ENCODE data around the gene LTBP2. TPM values are rescaled to one million over a fixed set of nuclear protein-coding genes. Genes with fewer than 3 reads are reported as not detected.

The LTBP2 gene
- total RNA-seq, 1 experiment from 2014 or later = 1.5 TPM

DNA sequence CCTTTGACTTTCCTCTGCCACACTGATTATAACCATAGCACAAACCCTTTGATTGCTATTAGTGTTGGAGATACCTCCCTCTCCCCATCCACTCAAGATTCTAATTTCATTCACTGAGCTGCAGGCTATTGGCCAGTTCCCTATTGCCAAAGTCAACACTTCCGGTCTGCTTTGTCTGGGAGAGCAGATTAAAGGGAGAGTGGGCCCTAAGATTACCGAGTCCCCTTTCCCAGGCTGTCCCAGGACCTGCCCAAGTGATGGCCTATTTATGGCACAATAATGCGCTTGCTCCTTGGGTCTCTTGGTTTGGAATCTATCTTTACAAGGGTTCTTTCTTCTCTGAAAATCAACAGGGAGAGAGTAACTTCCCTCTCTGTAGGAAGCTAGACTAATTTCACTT is 42.9 kb upstream of the LTBP2 start:
- H3K4me2 ChIP-seq (ENCODE audit: low read length) = no peak overlapping the region

More for the DNA sequence above, 42.9 kb upstream of the LTBP2 start:
- Histone ChIP-seq H3K27ac (ENCODE audit: low read depth, low read length) (no peak overlapping the region), H3K27me3 (ENCODE audit: insufficient read depth, low read length) (no peaks in the 10 kb centered on the region), H3K4me1 (ENCODE audit: control insufficient read depth in 1 of 2, insufficient read depth in 2 of 2, low read length in 2 of 2) (no peaks in the 10 kb centered on the region), H3K9me2 (ENCODE audit: insufficient read depth) (no peaks in the 10 kb centered on the region), H3K4me3 (replicated peaks in 1 of 2; ENCODE audit: low read depth in 1 of 2, low read length in 2 of 2) (no peak overlapping the region), H3K79me2 (ENCODE audit: insufficient read depth, low read length) (no peaks in the 10 kb centered on the region), H2AFZ (ENCODE audit: low read depth, low read length, poor library complexity, severe bottlenecking) (no peak overlapping the region), H3K36me3 (ENCODE audit: control insufficient read depth in 1 of 2, insufficient read depth in 2 of 2, low read length in 2 of 2) (no peaks in the 10 kb centered on the region; a peak in 1 of 4 replicates), H4K20me1 (ENCODE audit: insufficient read depth) (no peaks in the 10 kb centered on the region), H3K9me3 (ENCODE audit: control insufficient read depth in 1 of 2, insufficient read depth in 1 of 2, low read depth in 1 of 2, low read length in 2 of 2) (no peaks in the 10 kb centered on the region), H3K9ac (ENCODE audit: low read length) (no peak overlapping the region)
- BruUV-seq (replicated peaks) = no TSS peak
- DNase-seq (ENCODE audit: low read depth, low spot score) = no peak
- intact Hi-C loops (cut with micrococcal nuclease) = no loop called here
- ATAC-seq = no peak
- ChIA-PET POLR2A (no interaction called here), CTCF (no interaction called here), RAD21 (ENCODE audit: low non-redundant PET in 1 of 2, low total read pairs in 2 of 2, uncharacterized antibody in 2 of 2, unreplicated experiment in 2 of 2) (no interaction called here)
- TF ChIP-seq, protein P1, sequence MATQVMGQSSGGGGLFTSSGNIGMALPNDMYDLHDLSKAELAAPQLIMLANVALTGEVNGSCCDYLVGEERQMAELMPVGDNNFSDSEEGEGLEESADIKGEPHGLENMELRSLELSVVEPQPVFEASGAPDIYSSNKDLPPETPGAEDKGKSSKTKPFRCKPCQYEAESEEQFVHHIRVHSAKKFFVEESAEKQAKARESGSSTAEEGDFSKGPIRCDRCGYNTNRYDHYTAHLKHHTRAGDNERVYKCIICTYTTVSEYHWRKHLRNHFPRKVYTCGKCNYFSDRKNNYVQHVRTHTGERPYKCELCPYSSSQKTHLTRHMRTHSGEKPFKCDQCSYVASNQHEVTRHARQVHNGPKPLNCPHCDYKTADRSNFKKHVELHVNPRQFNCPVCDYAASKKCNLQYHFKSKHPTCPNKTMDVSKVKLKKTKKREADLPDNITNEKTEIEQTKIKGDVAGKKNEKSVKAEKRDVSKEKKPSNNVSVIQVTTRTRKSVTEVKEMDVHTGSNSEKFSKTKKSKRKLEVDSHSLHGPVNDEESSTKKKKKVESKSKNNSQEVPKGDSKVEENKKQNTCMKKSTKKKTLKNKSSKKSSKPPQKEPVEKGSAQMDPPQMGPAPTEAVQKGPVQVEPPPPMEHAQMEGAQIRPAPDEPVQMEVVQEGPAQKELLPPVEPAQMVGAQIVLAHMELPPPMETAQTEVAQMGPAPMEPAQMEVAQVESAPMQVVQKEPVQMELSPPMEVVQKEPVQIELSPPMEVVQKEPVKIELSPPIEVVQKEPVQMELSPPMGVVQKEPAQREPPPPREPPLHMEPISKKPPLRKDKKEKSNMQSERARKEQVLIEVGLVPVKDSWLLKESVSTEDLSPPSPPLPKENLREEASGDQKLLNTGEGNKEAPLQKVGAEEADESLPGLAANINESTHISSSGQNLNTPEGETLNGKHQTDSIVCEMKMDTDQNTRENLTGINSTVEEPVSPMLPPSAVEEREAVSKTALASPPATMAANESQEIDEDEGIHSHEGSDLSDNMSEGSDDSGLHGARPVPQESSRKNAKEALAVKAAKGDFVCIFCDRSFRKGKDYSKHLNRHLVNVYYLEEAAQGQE (IDR thresholded peaks at IDR 0.05; ENCODE audit: low read depth) = no peak
- TF ChIP-seq ELF1 (IDR thresholded peaks at IDR 0.05; ENCODE audit: borderline replicate concordance, low read depth) (no peak), ZNF274 (IDR thresholded peaks at IDR 0.05; ENCODE audit: low read depth, low read length) (no peak), TCF7L2 (IDR thresholded peaks at IDR 0.05; ENCODE audit: borderline replicate concordance, extremely low read depth, insufficient read depth, insufficient read length) (no peak), EZH2 (IDR thresholded peaks at IDR 0.05) (no peak), ZFX (IDR thresholded peaks at IDR 0.05) (no peak), CEBPB (IDR thresholded peaks at IDR 0.05; ENCODE audit: low read depth) (no peak)
